Rectal smooth muscle tissue (tissue), 1 donor: ENCODE data around the gene SGF29.
"Not testable (repeated sequence)": the region's sequence is repeated elsewhere in the genome, so short reads cannot be mapped to it uniquely, and the experiment has no call there.

ENCODE experiments used
- H3K27ac ChIP-seq: one replicate; pipeline ENCODE4 v1.7.0; 2013; ENCODE audit warnings: low read depth, low read length, inconsistent platforms
- H3K27me3 ChIP-seq: one replicate; pipeline ENCODE4 v1.7.0; 2013; ENCODE audit warnings: low read length; ENCODE audit not compliant: control insufficient read depth, insufficient read depth
- H3K36me3 ChIP-seq: one replicate; pipeline ENCODE4 v1.7.0; 2013; ENCODE audit warnings: low read length; ENCODE audit not compliant: control insufficient read depth, insufficient read depth
- H3K4me1 ChIP-seq: one replicate; pipeline ENCODE4 v1.7.0; 2013; ENCODE audit warnings: low read length; ENCODE audit not compliant: control insufficient read depth, insufficient read depth
- H3K4me3 ChIP-seq: one replicate; pipeline ENCODE4 v1.7.0; 2013; ENCODE audit warnings: low read length
- H3K9ac ChIP-seq: one replicate; pipeline ENCODE4 v1.7.0; 2013; ENCODE audit warnings: low read length

The SGF29 gene

DNA sequence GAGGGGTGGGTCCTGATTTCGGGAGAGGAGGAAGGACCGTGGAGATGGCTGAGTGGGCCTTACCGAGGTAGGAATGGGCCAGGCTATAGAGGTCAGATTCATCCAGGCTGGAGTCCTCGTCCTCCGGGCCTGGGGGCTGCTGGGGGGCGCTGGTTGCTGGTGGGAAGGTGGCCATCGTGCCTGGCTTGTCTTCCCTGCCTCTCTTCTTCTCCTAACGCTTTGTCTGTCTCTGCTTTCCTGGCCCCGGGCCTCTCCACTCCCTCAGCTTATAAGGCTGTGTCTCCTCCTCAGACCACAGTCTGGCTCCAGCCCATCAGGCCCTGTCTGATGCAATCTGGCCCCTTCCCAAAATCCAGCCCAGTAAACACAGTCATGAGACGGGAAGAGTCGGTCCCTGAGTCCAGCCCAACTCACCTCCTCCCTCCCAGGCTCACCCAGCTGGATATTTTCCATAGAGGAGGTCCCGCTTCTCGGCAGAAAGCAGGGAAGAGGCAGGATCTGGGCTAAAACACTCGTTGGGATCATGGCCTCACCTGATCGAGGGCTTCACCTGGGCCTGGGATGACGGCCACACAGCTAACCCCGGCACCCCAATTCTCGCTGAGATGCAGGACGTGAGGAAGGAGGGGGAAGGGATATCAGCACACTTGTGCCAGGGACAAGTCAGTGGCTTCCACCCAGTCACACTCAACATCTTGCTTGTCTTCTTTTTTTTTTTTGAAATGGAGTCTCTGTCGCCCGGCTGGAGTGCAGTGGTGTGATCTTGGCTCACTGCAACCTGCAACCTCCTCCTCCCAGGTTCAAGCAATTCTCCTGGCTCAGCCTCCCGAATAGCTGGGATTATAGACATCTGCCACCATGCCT lies 14.8 kb upstream of the SGF29 start, which contains the start of gene NUPR1:
NUPR1 (minus strand) TSS at position 242 of the 864 bp plus-strand sequence; CDS start at position 175, 67 bp downstream.
- H3K4me1 ChIP-seq: peaks cover 10% of the 10 kb centered on the region
- H3K9ac ChIP-seq: peak within 1 kb of the TSS; percentile 64
- H3K27me3 ChIP-seq: no peaks in the 10 kb centered on the region
- H3K4me3 ChIP-seq: peak within 1 kb of the TSS; percentile 81
- H3K36me3 ChIP-seq: peaks cover 7% of the 10 kb centered on the region
- peak within 1 kb of the TSS; percentile 98 for H3K27ac ChIP-seq

DNA sequence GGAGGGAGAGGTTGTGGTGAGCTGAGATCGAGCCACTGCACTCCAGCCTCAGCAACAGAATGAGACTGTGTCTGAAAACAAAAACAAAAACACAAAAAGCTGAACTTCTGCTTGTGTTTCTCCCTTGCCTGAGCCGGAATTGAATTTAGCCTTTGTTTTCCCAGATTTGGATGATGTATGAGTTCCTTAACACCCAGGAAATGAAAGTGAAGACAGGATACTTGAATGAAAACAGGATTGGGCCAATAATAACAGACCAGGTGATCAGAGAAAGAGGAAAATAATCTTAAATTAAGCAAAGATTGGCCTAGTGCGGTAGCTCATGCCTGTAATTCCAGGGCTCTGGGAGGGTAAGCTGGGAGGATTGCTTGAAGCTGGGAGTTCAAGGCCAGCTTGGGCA lies 13.4 kb upstream of the SGF29 start:
- Histone ChIP-seq H3K27me3 (no peaks in the 10 kb centered on the region), H3K27ac (no peak overlapping the region), H3K9ac (no peak overlapping the region), H3K4me3 (no peak overlapping the region), H3K4me1 (peaks cover 10% of the 10 kb centered on the region), H3K36me3 (no peaks in the 10 kb centered on the region)

DNA sequence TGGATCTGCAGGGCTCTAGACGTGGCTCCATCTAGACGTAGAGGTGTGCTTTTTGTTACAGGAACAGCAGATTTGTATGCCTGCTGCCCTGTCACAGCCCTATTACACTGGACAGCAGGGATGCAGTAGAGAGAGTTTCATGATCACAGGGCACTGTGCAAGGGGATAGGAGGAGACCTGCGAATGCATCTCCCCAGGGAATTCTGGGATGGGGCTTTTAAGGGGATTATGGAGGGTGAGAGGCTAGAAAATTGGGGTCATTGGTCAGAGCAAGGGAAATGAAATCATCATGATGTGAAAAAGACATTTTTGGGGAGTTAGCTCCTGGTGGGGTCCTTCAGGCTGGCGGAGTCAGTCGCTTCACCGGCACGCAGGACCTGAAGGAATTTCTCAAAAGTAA lies 11.1 kb upstream of the SGF29 start:
- Histone ChIP-seq H3K4me1 (peaks cover 9% of the 10 kb centered on the region), H3K9ac (no peak overlapping the region), H3K27ac (no peak overlapping the region), H3K4me3 (no peak overlapping the region), H3K27me3 (no peaks in the 10 kb centered on the region), H3K36me3 (no peaks in the 10 kb centered on the region)

DNA sequence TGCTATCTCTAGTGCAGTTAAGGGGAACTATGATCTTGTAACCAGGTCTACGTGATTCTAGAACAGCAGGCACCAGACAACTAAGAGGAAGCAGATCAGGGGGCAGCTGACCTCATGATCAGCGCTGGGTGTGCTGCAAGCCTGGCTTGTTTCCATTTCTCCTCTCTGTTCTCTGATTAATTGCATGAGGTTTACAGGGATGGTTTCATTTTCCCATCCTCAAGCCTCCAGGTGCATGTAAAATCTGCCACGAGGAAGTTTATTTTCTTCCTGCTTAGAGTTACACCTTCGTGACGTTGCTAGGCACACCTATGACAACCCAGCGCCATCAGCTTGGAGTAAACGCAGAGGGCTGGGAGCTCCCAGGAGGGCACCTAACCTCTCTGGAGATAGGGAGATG lies 10.6 kb upstream of the SGF29 start:
- H3K9ac ChIP-seq: no peak overlapping the region
- H3K4me1 ChIP-seq: peaks cover 5% of the 10 kb centered on the region
- no peaks in the 10 kb centered on the region for H3K27me3 ChIP-seq
- no peaks in the 10 kb centered on the region for H3K36me3 ChIP-seq
- no peak overlapping the region for H3K4me3 ChIP-seq
- no peak overlapping the region for H3K27ac ChIP-seq

- Histone ChIP-seq H3K36me3 (no peaks in the 10 kb centered on the region), H3K9ac (no peak overlapping the region), H3K4me1 (no peaks in the 10 kb centered on the region), H3K27ac (no peak overlapping the region), H3K27me3 (no peaks in the 10 kb centered on the region), H3K4me3 (no peak overlapping the region)
Measured at GRCh38 chr16:28544998-28545397, 8.7 kb upstream of the SGF29 start.

DNA sequence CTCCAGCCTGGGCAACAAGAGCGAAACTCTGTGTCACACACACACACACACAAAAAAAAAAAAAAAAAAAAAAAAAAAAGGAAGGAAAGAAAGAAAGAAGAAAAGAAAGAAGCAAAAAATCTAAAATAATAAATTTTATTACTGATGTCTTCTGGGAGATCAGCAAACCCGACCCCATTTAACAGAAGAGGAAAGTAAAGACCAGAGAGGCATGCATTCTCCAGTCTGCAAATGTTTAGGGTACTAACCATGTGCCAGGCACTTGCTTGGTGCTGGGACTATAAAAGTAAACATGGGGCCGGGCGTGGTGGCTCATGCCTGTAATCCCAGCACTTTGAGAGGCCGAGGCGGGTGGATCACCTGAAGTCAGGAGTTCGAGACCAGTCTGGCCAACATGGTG lies 7.8 kb upstream of the SGF29 start:
- not testable (repeated sequence) for H3K4me1 ChIP-seq, H3K27ac ChIP-seq, H3K4me3 ChIP-seq, H3K27me3 ChIP-seq, H3K36me3 ChIP-seq, H3K9ac ChIP-seq

- H3K36me3 ChIP-seq: no peaks in the 10 kb centered on the region
- H3K9ac ChIP-seq: no peak overlapping the region
- H3K27ac ChIP-seq: no peak overlapping the region
- H3K27me3 ChIP-seq: no peaks in the 10 kb centered on the region
- H3K4me1 ChIP-seq: no peaks in the 10 kb centered on the region
- H3K4me3 ChIP-seq: no peak overlapping the region
Measured at GRCh38 chr16:28546626-28547025, 7.1 kb upstream of the SGF29 start.

DNA sequence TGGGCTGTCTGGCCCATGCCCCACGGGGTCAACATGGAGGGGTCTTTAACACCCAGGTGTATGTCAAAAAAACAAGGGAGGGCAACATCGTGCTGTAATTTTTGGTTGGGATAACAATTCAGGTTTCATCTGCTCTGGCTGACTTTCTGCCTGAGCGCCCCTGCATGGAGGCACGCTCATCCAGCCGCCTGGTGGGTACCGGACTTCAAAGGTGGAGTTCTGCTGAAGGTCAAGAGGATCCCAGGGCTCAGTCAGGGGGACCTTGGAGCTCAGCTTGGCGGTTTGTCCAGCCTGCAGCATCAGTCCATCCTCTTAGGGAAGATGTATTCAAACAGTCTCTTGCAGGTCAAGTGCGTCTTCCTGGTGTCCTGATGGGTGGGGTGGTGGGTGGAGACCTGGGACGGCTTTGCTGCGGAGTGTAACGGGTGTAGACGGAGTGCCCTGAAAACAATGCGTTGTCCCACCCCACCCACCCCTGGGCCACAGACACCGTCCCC lies 5.4 kb upstream of the SGF29 start:
- H3K27me3 ChIP-seq: no peaks in the 10 kb centered on the region
- H3K9ac ChIP-seq: no peak overlapping the region
- H3K36me3 ChIP-seq: no peaks in the 10 kb centered on the region
- no peak overlapping the region for H3K4me3 ChIP-seq
- no peak overlapping the region for H3K27ac ChIP-seq
- no peaks in the 10 kb centered on the region for H3K4me1 ChIP-seq

DNA sequence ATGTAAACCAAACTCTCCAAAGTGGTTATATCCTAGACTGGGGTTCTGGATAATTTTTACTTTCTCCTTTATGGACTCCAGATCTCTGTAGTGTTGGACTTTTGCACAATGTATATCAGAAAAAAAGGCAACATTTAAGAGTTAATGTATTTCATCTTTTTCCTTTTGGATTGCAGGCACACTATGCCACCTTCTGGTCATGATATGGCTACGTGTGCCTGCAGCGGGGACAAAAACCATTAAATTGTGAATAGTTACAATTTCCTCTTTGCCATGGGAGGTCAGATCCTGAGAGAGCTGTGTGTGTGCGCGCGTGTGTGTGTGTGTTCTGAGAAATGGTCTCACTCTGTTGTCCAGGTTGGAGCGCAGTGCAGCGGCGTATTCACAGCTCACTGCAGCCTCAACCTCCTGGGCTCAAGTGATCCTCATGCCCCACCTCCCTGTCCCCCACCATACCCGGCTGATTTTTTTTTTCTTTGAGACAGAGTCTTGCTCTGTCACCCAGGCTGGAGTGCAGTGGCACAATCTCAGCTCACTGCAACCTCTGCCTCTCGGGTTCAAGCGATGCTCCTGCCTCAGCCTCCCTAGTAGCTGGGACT lies 4.3 kb upstream of the SGF29 start:
- Histone ChIP-seq H3K27ac (no peak overlapping the region), H3K27me3 (no peaks in the 10 kb centered on the region), H3K4me3 (no peak overlapping the region), H3K36me3 (no peaks in the 10 kb centered on the region), H3K4me1 (peaks cover under 1% of the 10 kb centered on the region), H3K9ac (no peak overlapping the region)

- Histone ChIP-seq H3K4me3 (peak overlapping the region; percentile 73), H3K36me3 (no peaks in the 10 kb centered on the region), H3K27me3 (no peaks in the 10 kb centered on the region), H3K9ac (peak overlapping the region; percentile 38), H3K4me1 (peaks cover 6% of the 10 kb centered on the region), H3K27ac (peak overlapping the region; percentile 51)
Measured at GRCh38 chr16:28554634-28555423, 1.1 kb downstream of the SGF29 start.

- H3K27me3 ChIP-seq: no peaks in the 10 kb centered on the region
- H3K4me3 ChIP-seq: no peak overlapping the region
- H3K4me1 ChIP-seq: peaks cover 6% of the 10 kb centered on the region
- H3K36me3 ChIP-seq: no peaks in the 10 kb centered on the region
- no peak overlapping the region for H3K27ac ChIP-seq
- H3K9ac ChIP-seq: no peak overlapping the region
Measured at GRCh38 chr16:28555561-28555960, 1.8 kb downstream of the SGF29 start.

DNA sequence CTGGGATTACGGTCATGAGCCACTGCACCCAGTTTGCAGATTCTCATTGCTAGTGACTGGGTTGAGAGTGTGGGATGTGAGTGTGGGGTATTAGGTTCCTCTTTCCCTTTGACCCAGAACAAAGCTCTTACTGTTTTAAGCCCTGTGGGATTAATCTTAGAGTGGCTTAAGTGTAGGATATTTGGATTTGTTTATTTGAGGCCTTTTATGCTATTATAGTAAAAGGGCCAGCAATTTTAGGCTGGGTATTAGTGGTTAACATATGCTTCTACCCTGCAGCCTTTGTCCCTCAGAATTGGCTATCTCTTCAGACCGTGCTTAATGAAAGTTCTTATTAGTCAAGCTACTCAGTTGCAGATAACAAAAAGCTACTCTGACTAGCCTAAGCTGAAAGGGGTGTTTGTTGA lies 3.2 kb downstream of the SGF29 start:
- H3K4me3 ChIP-seq: no peak overlapping the region
- peaks cover 6% of the 10 kb centered on the region for H3K4me1 ChIP-seq
- no peaks in the 10 kb centered on the region for H3K36me3 ChIP-seq
- H3K27ac ChIP-seq: no peak overlapping the region
- H3K9ac ChIP-seq: no peak overlapping the region
- H3K27me3 ChIP-seq: no peaks in the 10 kb centered on the region
